GM12878 (cell line): Measurements from ENCODE around the gene PCLAF.

Experiments
- EP300 ChIP-seq, 2 experiments: fragments of 150-350 bp in 1 of 2; IDR thresholded peaks; 2 replicates each; pipeline ENCODE4 v1.6.1; 2011 to 2012; ENCODE audit warnings: low read depth in 2 of 2, low read length in 2 of 2, borderline replicate concordance in 1 of 2, improper control_type of control experiment in 1 of 2, inconsistent platforms in 1 of 2; ENCODE audit not compliant: control insufficient read depth in 1 of 2
- TCF12 ChIP-seq: IDR thresholded peaks from 2 replicates; pipeline ENCODE4 v1.6.1; 2011; ENCODE audit warnings: low read depth, mild to moderate bottlenecking, low read length
- TF ChIP-seq, protein P1 (sequence below): fragments of 450-650 bp; IDR thresholded peaks from 2 replicates; pipeline ENCODE4 v1.6.1; 2017; ENCODE audit warnings: low read depth, mild to moderate bottlenecking, moderate library complexity
- TF ChIP-seq, protein P2 (sequence below), 3 experiments: IDR thresholded peaks in 2 of 3; conservative IDR thresholded peaks in 1 of 3; 2 replicates each; pipeline ENCODE4 v1.5.1; 2011; ENCODE audit warnings: low read depth in 3 of 3, low read length in 3 of 3, mild to moderate bottlenecking in 3 of 3, control low read depth in 2 of 3, moderate library complexity in 2 of 3, inconsistent platforms in 1 of 3, mixed read lengths in 1 of 3; ENCODE audit not compliant: control insufficient read depth in 2 of 3, insufficient read depth in 1 of 3; ENCODE audit errors: extremely low read depth in 1 of 3

GRCh38 chr15:64344651-64345294, 36.5 kb downstream of the PCLAF start:
- TF ChIP-seq EP300 (IDR thresholded peaks at IDR 0.05; ENCODE audit: borderline replicate concordance in 1 of 2, control insufficient read depth in 1 of 2, low read depth in 2 of 2, low read length in 2 of 2) = no peak
- TF ChIP-seq TCF12 = no peak
- TF ChIP-seq, protein P1, sequence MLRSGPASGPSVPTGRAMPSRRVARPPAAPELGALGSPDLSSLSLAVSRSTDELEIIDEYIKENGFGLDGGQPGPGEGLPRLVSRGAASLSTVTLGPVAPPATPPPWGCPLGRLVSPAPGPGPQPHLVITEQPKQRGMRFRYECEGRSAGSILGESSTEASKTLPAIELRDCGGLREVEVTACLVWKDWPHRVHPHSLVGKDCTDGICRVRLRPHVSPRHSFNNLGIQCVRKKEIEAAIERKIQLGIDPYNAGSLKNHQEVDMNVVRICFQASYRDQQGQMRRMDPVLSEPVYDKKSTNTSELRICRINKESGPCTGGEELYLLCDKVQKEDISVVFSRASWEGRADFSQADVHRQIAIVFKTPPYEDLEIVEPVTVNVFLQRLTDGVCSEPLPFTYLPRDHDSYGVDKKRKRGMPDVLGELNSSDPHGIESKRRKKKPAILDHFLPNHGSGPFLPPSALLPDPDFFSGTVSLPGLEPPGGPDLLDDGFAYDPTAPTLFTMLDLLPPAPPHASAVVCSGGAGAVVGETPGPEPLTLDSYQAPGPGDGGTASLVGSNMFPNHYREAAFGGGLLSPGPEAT = no peak
- TF ChIP-seq, protein P2, sequence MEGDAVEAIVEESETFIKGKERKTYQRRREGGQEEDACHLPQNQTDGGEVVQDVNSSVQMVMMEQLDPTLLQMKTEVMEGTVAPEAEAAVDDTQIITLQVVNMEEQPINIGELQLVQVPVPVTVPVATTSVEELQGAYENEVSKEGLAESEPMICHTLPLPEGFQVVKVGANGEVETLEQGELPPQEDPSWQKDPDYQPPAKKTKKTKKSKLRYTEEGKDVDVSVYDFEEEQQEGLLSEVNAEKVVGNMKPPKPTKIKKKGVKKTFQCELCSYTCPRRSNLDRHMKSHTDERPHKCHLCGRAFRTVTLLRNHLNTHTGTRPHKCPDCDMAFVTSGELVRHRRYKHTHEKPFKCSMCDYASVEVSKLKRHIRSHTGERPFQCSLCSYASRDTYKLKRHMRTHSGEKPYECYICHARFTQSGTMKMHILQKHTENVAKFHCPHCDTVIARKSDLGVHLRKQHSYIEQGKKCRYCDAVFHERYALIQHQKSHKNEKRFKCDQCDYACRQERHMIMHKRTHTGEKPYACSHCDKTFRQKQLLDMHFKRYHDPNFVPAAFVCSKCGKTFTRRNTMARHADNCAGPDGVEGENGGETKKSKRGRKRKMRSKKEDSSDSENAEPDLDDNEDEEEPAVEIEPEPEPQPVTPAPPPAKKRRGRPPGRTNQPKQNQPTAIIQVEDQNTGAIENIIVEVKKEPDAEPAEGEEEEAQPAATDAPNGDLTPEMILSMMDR (IDR thresholded peaks at IDR 0.05 in 2 of 3, conservative IDR thresholded peaks at IDR 0.05 in 1 of 3; ENCODE audit: control insufficient read depth in 2 of 3, extremely low read depth in 1 of 3, insufficient read depth in 1 of 3, low read depth in 3 of 3, low read length in 3 of 3) = no peak
